Keratinocyte (primary cell): ENCODE measurements around the gene RAB1B.

ENCODE experiments used
- CTCF ChIP-seq, 3 experiments: IDR thresholded peaks in 1 of 3; conservative IDR thresholded peaks in 1 of 3; optimal IDR thresholded peaks in 1 of 3; 2 replicates in 2 of 3; 3 replicates in 1 of 3; pipeline versions ENCODE3 to v1.5.1; 2011; ENCODE audit warnings: low read length in 3 of 3, mild to moderate bottlenecking in 3 of 3, moderate library complexity in 2 of 3, control low read depth in 1 of 3, inconsistent platforms in 1 of 3; ENCODE audit not compliant: insufficient read depth in 2 of 3; ENCODE audit errors: extremely low read depth in 1 of 3
- EZH2 ChIP-seq: IDR thresholded peaks from one replicate; pipeline ENCODE4 v1.6.1; 2012; ENCODE audit warnings: inconsistent platforms, mild to moderate bottlenecking, low read length, moderate library complexity

DNA sequence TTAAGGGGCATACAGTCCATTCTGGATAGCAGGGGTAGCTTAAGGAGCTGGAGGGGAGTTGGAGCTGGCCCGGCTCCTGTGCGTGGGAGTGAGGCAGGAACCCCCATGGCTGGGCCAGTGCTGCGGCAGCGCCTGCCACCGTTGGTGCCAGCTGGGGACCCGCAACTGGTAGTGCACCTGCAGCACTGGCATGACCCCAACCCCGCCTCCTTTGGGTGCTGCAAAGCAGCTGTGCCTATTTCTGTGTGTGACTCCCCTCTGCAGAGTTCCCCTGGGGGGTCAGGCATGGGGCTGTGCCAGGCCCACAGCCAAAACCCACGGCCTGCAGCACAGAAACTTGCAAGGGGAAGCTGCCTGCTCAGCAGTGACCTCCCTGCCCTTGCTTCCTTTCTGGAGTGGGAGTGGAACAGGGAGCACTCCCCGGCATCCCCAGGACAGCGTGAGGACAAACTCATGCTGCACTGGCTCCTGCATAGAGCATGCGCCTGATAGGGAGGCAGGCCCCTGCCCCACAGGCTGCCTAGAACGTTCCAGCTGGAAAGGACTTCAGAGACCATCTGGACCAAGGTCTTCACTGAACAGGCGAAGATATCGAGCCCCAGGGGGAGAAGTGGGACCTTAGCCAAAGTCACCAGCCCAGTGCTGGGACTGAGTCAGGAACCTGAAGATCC lies 26.2 kb upstream of the RAB1B start:
- no peak for TF ChIP-seq CTCF (optimal IDR thresholded peaks at IDR 0.05 in 1 of 3, IDR thresholded peaks at IDR 0.05 in 1 of 3, conservative IDR thresholded peaks at IDR 0.05 in 1 of 3; ENCODE audit: extremely low read depth in 1 of 3, insufficient read depth in 2 of 3, low read length in 3 of 3)
- TF ChIP-seq EZH2: no peak
